HG02840 (cell line): ENCODE data around the gene S100A3.
"Not testable (repeated sequence)": the region's sequence is repeated elsewhere in the genome, so short reads cannot be mapped to it uniquely, and the experiment has no call there.

ENCODE experiments used
- ATAC-seq: cut with Tn5 transposase; IDR thresholded peaks from one replicate; pipeline ENCODE4 v1.9.1; 2021; ENCODE audit warnings: mild to moderate bottlenecking, moderate library complexity, moderate number of reproducible peaks; ENCODE audit not compliant: unreplicated experiment, low FRiP score

S100A3 gene, protein sequence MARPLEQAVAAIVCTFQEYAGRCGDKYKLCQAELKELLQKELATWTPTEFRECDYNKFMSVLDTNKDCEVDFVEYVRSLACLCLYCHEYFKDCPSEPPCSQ

DNA sequence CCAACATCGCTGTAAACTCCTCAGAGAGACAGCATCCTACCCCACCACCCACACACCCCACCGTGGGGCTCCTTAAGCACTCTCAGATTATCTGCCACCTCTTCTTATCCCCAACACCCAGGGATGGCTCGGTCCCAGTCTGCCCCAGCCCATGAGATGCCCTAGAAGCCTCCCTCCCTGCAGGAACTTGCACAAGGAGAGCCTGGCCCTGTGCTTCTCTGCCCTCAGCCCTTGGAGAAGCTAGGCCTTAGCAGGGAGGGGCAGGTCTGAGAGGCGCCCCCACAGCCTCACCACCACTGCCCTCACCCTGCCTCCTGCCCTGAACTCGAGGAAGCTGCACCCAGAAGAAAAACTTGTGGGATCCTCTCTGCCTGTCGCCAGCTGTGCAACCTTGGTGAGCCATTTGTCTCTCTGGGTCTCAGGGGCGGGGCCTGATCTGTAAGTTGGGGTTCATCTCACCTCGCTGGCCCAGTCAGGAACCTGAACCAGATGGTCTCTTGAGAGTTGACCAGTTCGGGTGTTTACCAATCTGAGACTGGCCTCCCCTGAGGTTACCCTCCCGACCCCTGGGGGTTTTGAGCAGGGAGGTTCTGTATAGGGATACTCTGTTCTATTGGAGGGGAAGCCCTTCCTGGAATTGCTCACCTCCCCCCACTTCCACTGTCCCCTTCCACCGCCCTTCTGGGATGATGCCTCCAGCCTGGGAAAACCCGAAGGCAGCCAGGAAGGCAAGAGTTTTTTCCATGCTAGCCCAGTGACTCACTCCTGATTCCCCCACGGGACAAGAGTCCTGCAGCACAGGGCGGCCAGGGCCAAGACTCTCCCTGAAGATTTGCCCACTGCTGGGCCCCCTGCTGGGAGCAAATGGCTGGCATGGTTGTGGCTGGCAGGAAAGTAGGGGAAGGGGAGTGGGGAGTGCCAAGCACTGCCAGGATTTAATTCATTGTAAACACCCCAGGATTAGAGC, at the start of gene S100A3:
Gene S100A3 (minus strand): TSS at position 537 of the 967 bp plus-strand sequence. CDS start 773 bp downstream, outside the sequence.
- no peak for ATAC-seq

DNA sequence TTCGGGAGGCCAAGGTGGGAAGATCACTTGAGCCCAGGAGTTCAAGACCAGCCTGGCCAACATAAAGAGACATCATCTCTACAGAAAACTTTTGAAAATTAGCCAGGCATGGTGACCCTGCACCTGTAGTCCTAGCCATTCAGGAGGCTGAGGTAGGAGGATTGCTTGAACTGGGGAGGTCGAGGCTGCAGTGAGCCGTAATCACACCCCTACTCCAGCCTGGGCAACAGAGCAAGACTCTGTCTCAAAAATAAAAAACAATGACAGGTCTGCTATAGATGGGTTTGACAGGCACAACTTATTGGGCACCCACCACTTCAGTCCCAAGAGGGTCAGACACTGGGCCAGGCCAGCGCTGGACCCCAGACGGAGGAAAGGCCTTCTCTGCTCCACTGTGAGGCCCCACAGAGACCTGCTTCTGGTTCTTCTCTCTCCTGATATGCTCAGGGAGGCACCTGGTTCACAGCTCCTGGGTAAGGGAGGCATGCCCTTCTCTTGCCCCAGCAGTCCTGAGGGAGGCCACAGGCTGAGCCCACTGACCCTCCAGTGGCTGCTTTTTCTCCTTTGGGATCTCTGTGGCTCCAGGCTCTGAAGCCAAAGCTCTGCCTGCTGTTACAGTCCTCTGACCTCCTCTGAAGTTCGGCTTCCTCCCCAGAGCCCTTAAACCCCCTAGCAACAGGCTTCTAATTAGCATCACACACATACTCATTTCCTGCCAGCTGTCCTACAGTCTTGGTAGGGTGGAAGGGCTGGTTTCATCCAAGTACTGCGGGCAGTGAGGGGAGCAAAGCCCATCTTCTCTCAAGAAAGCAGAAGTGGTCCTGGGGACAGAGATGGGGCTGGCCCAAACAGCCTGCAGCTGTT, 49.5 kb upstream of the S100A3 start:
- peak; percentile 94 for ATAC-seq

DNA sequence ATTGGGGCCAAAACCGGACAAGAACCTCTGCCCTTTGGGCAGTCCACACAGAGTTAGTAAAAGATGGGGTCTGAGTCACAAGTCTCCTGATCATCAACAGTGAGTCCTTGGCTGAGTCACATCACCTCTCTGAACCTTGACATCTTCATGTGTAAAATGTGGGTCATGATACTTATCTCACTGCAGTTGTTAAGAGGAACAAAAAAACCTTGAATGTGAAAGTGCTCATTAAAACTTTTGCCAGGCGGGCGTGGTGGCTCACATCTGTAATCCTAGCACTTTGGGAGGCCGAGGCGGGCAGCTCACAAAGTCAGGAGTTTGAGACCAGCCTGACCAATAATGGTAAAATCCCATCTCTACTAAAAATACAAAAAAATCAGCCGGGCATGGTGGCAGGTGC, 48.1 kb upstream of the S100A3 start:
- ATAC-seq = no peak

DNA sequence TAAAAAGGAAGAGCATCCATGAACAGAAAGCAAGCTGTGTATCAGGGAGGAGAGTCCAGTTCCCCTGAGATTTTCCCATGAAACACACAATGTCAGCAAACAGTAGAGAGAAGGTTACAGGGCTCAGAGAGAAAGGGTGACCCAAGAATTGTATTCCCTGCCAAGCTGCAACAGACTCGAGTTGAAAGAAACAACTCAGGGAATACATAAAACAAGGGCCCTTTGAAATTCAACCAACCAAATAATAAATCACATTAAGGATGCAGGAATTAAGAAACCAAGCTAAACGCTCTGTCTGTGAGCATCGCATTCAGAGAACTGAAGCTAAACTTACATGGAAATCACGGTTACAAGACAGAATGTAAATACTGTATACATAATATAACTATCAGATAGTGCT, 43.7 kb upstream of the S100A3 start:
- ATAC-seq = no peak

DNA sequence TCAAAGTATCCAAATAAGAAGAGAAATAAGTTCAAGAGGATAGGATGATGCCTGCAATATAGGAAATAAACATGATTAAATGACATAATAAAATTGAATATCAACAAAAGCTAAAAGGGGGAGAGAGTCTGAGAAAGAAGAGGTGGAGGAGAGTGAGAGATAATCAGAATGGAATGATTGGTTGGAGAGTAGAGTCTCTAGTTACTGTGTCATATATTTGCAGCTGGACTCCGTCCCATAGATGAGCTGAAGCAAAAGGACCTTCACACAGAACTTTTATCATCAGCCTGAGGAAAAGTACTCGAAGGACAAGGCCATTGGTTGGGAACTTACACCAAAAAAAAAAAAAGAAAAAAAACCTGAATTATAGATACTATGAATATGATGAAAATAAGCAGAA, 39.4 kb upstream of the S100A3 start:
- no peak for ATAC-seq

DNA sequence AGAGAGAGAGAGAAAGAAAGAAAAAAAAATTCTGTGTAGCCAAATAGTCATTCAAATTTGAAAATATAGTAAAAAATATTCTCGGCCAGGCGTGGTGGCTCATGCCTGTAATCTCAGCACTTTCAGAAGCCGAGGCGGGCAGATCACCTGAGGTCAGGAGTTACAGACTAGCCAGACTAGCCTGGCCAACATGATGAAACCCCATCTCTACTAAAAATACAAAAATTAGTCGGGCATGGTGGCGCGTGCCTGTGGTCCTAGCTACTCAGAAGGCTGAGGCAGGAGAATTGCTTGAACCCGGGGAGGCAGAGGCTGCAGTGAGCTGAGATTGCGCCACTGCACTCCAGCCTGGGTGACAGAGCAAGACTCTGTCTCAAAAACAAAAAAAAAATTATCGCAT, 39.0 kb upstream of the S100A3 start:
- ATAC-seq = not testable (repeated sequence)

DNA sequence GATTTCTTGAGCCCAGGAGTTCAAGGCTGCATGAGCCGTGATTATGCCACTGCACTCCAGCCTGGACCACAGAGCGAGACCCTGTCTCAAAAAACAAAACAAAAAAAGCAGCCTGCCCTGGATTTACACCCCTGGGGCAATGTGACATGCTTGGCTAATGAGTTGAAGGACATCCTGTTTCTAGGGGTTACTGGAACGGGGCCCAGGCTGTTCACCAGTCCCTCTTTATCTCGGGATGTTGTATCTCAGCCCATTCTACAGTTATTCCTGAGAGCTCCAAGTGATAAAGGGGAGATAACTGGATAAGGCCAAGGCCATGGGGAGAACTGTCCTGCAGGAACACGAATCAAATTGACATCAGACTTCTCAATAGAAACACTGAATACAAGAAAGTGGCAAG, 38.3 kb upstream of the S100A3 start:
- ATAC-seq = no peak

DNA sequence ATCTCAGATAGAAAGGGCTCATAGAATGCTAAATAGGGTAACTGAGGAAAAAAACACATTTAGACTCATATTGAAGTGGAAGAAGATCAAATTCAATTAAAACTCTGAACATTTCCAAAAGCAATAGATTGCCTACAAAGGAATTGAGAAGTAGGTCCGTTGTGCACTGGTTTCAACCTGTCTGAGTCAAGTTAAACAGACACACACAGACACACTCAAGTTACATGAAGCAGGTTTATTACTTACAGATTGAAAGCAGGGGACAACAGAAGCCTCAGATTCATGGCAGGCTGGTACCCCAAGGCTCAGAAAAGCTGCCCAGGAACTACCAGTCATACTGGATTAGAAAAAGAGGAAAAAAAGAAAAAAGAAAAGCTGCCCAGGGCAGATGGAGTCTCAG, 37.3 kb upstream of the S100A3 start:
- ATAC-seq = no peak

DNA sequence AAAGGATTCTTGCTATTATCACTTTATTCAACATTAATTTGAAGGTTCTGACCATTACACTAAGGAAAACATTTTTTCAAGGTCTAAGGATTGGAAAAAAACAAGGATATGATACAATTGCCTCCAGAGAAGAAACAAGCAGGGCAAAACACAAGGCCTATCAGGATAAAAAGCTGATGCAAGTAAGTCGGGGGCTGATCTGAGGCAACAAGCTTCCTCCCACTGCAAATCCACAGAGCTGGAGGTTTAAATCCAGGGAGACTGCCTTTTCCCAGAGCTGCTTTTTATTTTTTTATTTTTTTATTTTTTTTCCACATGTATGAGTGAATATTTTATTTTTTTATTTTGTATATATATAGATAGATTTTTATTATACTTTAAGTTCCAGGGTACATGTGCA, 35.9 kb upstream of the S100A3 start:
- ATAC-seq = no peak

DNA sequence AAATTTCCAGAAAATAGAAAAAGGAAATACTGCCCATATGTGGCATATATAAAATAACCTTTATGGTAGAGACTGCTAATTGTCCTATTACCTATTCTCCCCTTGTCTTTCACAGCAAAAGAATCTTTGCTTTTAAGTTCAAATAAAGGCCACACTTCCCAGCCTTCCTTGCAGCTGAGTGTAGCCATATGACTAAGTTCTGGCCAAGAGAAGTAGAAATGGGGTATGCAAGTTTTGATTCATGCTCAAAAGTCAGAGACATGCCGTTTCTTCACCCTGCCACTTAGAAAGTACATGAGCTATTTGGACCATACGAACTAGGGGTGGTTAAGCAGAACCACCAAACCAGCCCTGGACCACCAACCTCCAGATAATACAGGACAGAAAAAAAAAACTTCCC, 34.9 kb upstream of the S100A3 start:
- ATAC-seq = no peak

DNA sequence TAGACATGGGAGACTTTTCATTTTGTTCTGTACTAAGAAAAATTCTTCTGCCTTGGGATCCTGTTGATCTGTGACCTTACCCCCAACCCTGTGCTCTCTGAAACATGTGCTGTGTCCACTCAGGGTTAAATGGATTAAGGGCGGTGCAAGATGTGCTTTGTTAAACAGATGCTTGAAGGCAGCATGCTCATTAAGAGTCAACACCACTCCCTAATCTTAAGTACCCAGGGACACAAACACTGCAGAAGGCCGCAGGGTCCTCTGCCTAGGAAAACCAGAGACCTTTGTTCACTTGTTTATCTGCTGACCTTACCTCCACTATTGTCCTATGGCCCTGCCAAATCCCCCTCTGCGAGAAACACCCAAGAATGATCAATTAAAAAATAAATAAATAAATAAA, 34.5 kb upstream of the S100A3 start:
- not testable (repeated sequence) for ATAC-seq

DNA sequence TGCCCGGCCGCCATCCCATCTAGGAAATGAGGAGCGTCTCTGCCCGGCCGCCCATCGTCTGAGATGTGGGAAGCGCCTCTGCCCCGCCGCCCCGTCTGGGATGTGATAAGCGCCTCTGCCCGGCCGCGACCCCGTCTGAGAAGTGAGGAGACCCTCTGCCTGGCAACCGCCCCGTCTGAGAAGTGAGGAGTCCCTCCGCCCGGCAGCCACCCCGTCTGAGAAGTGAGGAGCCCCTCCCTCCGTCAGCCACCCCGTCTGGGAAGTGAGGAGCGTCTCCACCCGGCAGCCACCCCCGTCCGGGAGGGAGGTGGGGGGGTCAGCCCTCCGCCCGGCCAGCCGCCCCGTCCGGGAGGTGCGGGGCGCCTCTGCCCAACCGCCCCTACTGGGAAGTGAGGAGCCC, 33.8 kb upstream of the S100A3 start:
- not testable (repeated sequence) for ATAC-seq

DNA sequence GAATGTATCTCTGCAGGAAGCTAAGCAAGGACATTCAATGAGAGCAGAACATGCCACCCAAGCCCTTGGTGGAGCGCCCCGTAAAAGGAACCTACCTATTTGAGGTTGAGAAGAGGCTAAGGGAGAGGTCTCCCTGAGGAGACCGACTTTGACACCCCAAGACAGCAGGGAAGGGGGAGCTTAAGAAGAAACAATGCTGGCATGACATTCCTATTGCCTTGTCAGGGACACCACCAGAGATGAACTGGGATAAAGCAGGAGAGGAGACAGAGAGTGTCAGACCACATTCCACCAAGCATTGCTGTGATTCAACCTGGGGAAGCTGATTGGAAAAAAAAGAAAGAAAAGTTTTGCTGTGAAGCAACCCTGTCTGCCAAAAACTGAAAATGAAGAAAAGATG, 29.9 kb upstream of the S100A3 start:
- no peak for ATAC-seq

DNA sequence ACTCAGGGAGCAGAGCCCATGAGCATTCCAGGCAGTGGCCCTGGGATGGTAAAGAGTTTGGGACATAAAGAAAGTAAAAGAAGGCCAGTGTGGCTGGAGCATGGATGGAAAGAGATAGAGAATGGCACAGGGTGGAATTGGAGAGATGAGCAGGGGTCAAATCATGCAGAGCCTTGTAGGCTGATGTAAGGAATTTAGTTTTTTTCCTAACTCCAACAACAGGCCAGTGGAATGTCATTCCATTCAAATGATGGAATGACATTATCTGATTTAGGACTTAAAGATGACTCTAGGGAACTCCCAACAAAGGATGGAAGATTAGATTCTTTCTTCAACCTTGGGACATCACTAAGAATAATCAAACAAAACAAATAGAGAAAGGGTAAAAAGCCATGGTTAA, 29.4 kb upstream of the S100A3 start:
- no peak for ATAC-seq

DNA sequence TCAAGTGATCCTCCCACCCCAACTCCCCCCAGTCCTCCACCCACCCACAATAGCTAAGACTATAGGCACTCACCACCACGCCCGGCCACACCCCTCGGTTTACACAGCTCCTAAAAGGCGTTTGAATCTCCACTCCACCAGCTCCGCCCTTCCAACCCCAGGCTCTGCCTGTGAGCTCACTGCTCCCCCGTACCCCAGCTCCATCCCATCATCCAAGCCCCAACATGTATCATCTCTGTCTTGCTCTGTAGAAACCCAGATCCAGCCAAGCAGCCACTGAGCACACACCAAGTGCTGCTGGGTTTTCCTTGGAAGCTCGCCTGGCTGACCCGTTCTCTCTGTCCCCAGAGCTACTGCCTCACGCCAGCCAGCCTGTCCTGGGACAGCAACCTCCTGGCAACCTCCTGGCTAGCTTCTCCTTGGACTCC, 28.6 kb upstream of the S100A3 start:
- ATAC-seq = no peak

DNA sequence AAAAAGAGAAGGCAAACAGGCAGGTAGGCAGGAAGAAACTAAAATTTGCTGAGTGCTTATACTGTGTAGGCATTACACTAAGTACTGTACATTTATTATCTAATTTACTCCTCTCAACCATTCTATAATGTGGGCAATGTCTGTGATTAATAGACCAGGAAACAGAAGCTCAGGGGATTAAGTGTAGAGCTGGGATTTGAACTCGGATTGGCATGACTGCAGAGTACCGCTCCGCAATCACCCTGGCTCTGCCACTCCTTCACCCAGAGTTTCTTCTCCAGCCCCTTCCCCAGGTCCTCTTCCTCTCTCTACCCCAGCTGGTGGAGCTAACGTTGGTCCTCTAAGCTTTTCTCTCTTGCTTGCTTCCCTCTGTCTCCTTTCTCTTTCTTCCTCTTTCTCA, 28.1 kb upstream of the S100A3 start:
- ATAC-seq = no peak

DNA sequence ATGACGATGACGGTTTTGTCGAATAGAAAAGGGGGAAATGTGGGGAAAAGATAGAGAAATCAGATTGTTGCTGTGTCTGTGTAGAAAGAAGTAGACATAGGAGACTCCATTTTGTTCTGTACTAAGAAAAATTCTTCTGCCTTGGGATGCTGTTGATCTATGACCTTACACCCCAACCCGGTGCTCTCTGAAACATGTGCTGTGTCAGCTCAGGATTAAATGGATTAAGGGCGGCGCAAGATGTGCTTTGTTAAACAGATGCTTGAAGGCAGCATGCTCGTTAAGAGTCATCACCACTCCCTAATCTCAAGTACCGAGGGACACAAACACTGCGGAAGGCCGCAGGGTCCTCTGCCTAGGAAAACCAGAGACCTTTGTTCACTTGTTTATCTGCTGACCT, 26.4 kb upstream of the S100A3 start:
- ATAC-seq = not testable (repeated sequence)

DNA sequence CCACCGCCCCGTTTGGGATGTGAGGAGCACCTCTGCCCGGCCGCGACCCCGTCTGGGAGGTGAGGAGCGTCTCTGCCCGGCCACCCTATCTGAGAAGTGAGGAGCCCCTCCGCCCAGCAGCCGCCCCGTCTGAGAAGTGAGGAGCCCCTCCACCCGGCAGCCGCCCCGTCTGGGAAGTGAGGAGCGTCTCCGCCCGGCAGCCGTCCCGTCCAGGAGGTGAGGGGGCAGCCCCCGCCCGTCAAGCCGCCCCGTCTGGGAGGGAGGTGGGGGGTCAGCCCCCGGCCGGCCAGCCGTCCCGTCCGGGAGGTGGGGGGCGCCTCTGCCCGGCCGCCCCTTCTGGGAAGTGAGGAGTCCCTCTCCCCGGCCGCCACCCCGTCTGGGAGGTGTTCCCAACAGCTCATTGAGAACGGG, 26.0 kb upstream of the S100A3 start:
- ATAC-seq = not testable (repeated sequence)

DNA sequence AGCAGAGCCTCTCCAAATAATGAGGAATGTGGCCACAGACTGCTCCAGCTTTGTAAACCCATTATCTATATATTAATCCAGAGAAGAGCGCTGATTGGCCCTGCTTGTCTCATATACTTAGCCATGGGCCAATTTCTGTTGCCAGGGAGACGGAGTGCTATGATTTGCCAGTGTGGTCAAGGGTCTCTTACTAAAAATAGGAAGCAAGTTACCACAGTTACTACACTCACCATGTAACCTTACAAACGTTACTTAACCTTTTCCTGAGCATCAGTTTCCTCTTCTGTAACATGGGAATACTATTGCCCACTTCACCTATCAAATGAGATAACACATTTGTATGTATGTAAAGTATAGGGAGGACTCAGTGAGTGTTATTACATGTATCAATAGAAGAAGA, 24.3 kb upstream of the S100A3 start:
- no peak for ATAC-seq

DNA sequence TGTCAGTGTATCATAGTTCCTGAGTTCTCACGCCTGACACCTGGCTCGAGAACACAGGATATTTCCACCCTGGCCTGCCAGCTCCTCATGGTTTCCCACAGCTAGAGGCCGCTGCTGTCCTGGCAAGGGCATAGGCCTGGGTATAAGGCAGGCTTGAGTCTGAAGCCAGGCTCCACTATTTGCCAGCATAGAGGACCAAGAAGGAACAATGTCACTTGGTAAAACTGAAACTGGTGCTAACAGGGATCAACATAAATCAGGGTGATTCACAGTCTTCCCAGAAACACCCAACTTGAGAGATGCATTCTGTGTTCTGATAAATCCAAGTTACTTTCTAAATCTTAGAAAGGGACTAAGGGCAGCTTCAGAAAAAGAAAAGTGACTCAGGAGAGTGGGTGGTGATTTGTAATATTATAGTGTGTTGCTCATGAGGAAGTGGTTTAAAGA, 23.5 kb upstream of the S100A3 start:
- ATAC-seq = no peak

DNA sequence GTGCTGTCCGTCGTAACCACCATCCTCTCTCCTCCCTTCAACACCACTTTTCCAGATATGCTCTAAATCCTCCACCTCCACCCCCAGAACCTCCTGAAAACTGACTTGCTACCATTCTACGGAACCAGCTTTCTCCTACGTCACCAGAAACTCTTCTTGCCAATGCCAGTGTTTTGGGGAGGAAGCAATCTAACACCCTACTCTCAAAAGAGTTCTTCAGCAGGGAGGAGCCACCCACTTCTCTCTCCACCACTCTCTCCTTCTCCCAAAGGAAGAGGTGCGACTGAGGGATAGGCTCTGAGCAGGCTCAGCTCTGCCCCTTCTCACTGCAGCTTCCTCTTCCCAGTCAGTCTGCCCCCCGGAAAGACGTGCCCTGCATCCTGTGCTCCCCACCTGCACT, 22.6 kb upstream of the S100A3 start:
- no peak for ATAC-seq
